Lower leg skin (tissue), 3 donors: ENCODE results near the gene DNER.

Source experiments
- CTCF ChIP-seq, 3 donors: fragments of 450-650 bp; IDR thresholded peaks; one replicate each; pipeline ENCODE4 v1.5.1; 2016; ENCODE audit warnings: antibody characterized with exemption in 3 of 3, mild to moderate bottlenecking in 3 of 3, moderate library complexity in 2 of 3
- POLR2A ChIP-seq, 2 donors: fragments of 450-650 bp; IDR thresholded peaks; one replicate each; pipeline ENCODE4 v1.6.1; 2016 to 2017; ENCODE audit warnings: antibody characterized with exemption in 2 of 2, mild to moderate bottlenecking in 1 of 2, moderate library complexity in 1 of 2

GRCh38 chr2:229539628-229540027 is 174.7 kb downstream of the DNER start:
- TF ChIP-seq CTCF (IDR thresholded peaks at IDR 0.05), result no peak
- no peak for TF ChIP-seq POLR2A (IDR thresholded peaks at IDR 0.05)
